ENCODE results near the gene TUBB. TPM values are rescaled to one million over a fixed set of nuclear protein-coding genes. Genes with fewer than 3 reads are reported as not detected.

TUBB gene
- total RNA-seq, 1 experiment from 2014 or later, result 886 TPM

DNA sequence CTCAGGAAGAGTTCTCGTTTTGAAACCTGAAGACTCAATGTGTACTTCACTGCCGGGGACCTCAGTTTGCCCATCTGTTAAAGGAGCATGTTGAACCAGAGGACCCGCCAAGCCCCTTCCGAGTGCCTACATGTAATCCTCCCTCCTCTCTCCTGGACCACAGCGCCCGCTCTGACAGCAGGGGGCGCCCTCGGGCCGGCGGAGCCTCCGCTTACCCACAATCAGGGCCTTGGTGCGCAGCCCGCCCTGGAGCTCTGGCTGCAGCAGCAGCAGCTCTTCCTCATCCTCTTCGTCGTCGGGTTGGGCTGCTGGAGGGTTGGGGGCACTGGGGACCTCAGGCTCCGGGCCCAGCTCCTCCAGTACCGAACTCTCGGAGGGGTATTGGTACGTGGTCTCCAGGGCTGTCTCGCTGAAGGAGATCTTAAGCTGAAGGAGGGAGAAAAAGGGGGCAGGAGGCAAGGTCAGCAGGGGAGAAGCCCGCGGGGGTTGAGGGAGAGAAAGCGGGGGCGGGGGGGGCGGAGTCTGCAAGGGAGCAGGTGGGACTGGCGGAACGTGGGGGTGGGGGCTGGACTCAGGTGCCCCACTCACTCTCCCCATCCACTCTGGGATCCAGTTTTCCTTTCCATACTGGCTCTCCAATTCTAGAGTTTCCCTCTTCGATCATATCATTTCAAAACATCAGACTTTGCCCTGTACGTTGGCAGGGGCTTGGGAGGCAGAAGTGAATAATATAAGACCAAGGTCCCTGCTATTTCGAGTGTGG lies 41.0 kb upstream of the TUBB start:
- H4K20me1 ChIP-seq (ENCODE audit: insufficient read depth), result no peaks in the 10 kb centered on the region
- H3K4me2 ChIP-seq (ENCODE audit: low read length), result peak overlapping the region; percentile 36
- no peaks in the 10 kb centered on the region for H3K9me3 ChIP-seq (ENCODE audit: control insufficient read depth in 1 of 2, insufficient read depth in 1 of 2, low read depth in 1 of 2, low read length in 2 of 2)
- no peak overlapping the region for H2AFZ ChIP-seq (ENCODE audit: low read depth, low read length, poor library complexity, severe bottlenecking)
- peaks cover 22 to 34% of the 10 kb centered on the region in 2 experiments for H3K4me1 ChIP-seq (ENCODE audit: control insufficient read depth in 1 of 2, insufficient read depth in 2 of 2, low read length in 2 of 2)
- no peak for TF ChIP-seq EZH2 (IDR thresholded peaks at IDR 0.05)
- TF ChIP-seq, protein P1, sequence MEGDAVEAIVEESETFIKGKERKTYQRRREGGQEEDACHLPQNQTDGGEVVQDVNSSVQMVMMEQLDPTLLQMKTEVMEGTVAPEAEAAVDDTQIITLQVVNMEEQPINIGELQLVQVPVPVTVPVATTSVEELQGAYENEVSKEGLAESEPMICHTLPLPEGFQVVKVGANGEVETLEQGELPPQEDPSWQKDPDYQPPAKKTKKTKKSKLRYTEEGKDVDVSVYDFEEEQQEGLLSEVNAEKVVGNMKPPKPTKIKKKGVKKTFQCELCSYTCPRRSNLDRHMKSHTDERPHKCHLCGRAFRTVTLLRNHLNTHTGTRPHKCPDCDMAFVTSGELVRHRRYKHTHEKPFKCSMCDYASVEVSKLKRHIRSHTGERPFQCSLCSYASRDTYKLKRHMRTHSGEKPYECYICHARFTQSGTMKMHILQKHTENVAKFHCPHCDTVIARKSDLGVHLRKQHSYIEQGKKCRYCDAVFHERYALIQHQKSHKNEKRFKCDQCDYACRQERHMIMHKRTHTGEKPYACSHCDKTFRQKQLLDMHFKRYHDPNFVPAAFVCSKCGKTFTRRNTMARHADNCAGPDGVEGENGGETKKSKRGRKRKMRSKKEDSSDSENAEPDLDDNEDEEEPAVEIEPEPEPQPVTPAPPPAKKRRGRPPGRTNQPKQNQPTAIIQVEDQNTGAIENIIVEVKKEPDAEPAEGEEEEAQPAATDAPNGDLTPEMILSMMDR (IDR thresholded peaks at IDR 0.05 in 2 of 3, conservative IDR thresholded peaks at IDR 0.05 in 1 of 3; ENCODE audit: borderline replicate concordance in 1 of 3, insufficient read depth in 1 of 3, low read depth in 2 of 3, low read length in 2 of 3), result peak in 2 of 3 experiments; percentile 96; a peak in 4 of 6 replicates
- TF ChIP-seq, protein P2, sequence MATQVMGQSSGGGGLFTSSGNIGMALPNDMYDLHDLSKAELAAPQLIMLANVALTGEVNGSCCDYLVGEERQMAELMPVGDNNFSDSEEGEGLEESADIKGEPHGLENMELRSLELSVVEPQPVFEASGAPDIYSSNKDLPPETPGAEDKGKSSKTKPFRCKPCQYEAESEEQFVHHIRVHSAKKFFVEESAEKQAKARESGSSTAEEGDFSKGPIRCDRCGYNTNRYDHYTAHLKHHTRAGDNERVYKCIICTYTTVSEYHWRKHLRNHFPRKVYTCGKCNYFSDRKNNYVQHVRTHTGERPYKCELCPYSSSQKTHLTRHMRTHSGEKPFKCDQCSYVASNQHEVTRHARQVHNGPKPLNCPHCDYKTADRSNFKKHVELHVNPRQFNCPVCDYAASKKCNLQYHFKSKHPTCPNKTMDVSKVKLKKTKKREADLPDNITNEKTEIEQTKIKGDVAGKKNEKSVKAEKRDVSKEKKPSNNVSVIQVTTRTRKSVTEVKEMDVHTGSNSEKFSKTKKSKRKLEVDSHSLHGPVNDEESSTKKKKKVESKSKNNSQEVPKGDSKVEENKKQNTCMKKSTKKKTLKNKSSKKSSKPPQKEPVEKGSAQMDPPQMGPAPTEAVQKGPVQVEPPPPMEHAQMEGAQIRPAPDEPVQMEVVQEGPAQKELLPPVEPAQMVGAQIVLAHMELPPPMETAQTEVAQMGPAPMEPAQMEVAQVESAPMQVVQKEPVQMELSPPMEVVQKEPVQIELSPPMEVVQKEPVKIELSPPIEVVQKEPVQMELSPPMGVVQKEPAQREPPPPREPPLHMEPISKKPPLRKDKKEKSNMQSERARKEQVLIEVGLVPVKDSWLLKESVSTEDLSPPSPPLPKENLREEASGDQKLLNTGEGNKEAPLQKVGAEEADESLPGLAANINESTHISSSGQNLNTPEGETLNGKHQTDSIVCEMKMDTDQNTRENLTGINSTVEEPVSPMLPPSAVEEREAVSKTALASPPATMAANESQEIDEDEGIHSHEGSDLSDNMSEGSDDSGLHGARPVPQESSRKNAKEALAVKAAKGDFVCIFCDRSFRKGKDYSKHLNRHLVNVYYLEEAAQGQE (IDR thresholded peaks at IDR 0.05; ENCODE audit: low read depth), result no peak
- no peak for TF ChIP-seq ZNF274 (IDR thresholded peaks at IDR 0.05; ENCODE audit: low read depth, low read length)
- TF ChIP-seq YY1 (IDR thresholded peaks at IDR 0.05; ENCODE audit: extremely low read depth, insufficient replicate concordance, low read depth, low read length), result peak; percentile 61
- H3K27ac ChIP-seq (ENCODE audit: low read depth, low read length), result 0 out of 2 replicates have a peak overlapping the region, but pooled peaks have one; percentile 8
- intact Hi-C loops (cut with micrococcal nuclease), result loop anchor here (1.0 to 5.0 kb wide), 5 partner anchors 43 to 408 kb away; no protein-coding TSS in a partner anchor
- no peaks in the 10 kb centered on the region for H3K27me3 ChIP-seq (ENCODE audit: insufficient read depth, low read length)
- peaks cover 9 to 19% of the 10 kb centered on the region in 2 experiments; a peak in 3 of 4 replicates for H3K36me3 ChIP-seq (ENCODE audit: control insufficient read depth in 1 of 2, insufficient read depth in 2 of 2, low read length in 2 of 2)
- ATAC-seq, result peak; percentile 85
- ChIA-PET POLR2A (interaction anchor here (0.7 to 2.6 kb wide), 6 partner anchors 8 to 82 kb away, joined by 4 to 15 read pairs (median 6); partner anchors contain the start of gene MDC1), CTCF (interaction anchor here (0.6 to 3.9 kb wide), 16 partner anchors 8 to 688 kb away, joined by 3 to 70 read pairs (median 6); partner anchors contain the start of genes MDC1, NRM and TUBB), RAD21 (ENCODE audit: low non-redundant PET in 1 of 2, low total read pairs in 2 of 2, uncharacterized antibody in 2 of 2, unreplicated experiment in 2 of 2) (interaction anchor here (1.0 to 2.0 kb wide), 4 partner anchors 44 to 52 kb away, joined by 3 to 22 read pairs (median 12); no protein-coding TSS in a partner anchor)
- H3K79me2 ChIP-seq (ENCODE audit: insufficient read depth, low read length), result peaks cover 35% of the 10 kb centered on the region
- no peak for DNase-seq (ENCODE audit: low read depth, low spot score)
- 0 out of 2 replicates have a peak overlapping the region, but pooled peaks have one; percentile 19 for H3K9ac ChIP-seq (ENCODE audit: low read length)
- no TSS peak for BruUV-seq (replicated peaks)
- H3K9me2 ChIP-seq (ENCODE audit: insufficient read depth), result no peaks in the 10 kb centered on the region
- H3K4me3 ChIP-seq (replicated peaks in 1 of 2; ENCODE audit: low read depth in 1 of 2, low read length in 2 of 2), result no peak overlapping the region

All from HCT116 (cell line).